Thyroid gland (tissue), 4 donors: ENCODE results near the gene FDX1. TPM values are rescaled to one million over a fixed set of nuclear protein-coding genes. Genes with fewer than 3 reads are reported as not detected.
"Not testable (repeated sequence)": the region's sequence is repeated elsewhere in the genome, so short reads cannot be mapped to it uniquely, and the experiment has no call there.

Experiments used
- DNase-seq, 2 donors: peaks; one replicate each; pipeline ENCODE4 v3.0.0-alpha.2; 2019
- H3K27ac ChIP-seq, 3 donors: fragments of 200-600 bp; sonication (generic); 1 replicate in 2 of 3; 2 replicates in 1 of 3; pipeline ENCODE4 v1.5.1; 2016 to 2019; ENCODE audit warnings: mild to moderate bottlenecking in 1 of 3, moderate library complexity in 1 of 3
- H3K27me3 ChIP-seq: fragments of 200-600 bp; sonication (generic); one replicate; pipeline ENCODE4 v1.5.1; 2019
- H3K36me3 ChIP-seq, 2 donors: fragments of 200-600 bp; sonication (generic); one replicate each; pipeline ENCODE4 v1.5.1; 2016 to 2019
- H3K4me1 ChIP-seq, 2 donors: fragments of 200-600 bp; sonication (generic); one replicate each; pipeline ENCODE4 v1.5.1; 2017 to 2019
- H3K4me3 ChIP-seq, 3 donors: fragments of 200-600 bp; sonication (generic); replicated peaks in 1 of 3; 1 replicate in 2 of 3; 2 replicates in 1 of 3; pipeline ENCODE4 v1.5.1; 2016; ENCODE audit warnings: mild to moderate bottlenecking in 1 of 3
- H3K9me3 ChIP-seq: fragments of 200-600 bp; sonication (generic); one replicate; pipeline ENCODE4 v1.5.1; 2017
- CTCF ChIP-seq, 6 experiments: fragments of 200-600 bp in 3 of 6; fragments of 450-650 bp in 3 of 6; sonication (generic) in 3 of 6; IDR thresholded peaks; one replicate each; pipeline ENCODE4 v1.5.1; 2016 to 2019; ENCODE audit warnings: antibody characterized with exemption in 6 of 6, mild to moderate bottlenecking in 2 of 6, inconsistent platforms in 1 of 6, moderate library complexity in 1 of 6
- POLR2A ChIP-seq, 2 donors: fragments of 450-650 bp; IDR thresholded peaks; one replicate each; pipeline ENCODE4 v1.6.1; 2017; ENCODE audit warnings: antibody characterized with exemption in 2 of 2, mild to moderate bottlenecking in 2 of 2, moderate library complexity in 1 of 2
- WGBS, 2 donors: methylation state at CpG; one replicate each; pipeline ENCODE4 v1.1.5; 2017; 5-methylcytosine and 5-hydroxymethylcytosine counted together
- intact Hi-C: fragments of 100-400 bp; cut with DNase I; formaldehyde crosslinking; loops from one replicate; pipeline ENCODE4 v1.15.1; 2023
- total RNA-seq, 4 donors: library from RNA; depleted of rRNA; stranded (reverse); fragments of >200 nt; gene quantifications; one replicate each; pipeline ENCODE4 v1.2.3, GENCODE V29; 2016

FDX1 gene
- total RNA-seq, 4 donors from 2014 or later = 28.9 to 58.5 (median 39.6) TPM

GRCh38 chr11:110407315-110407714 is 22.4 kb upstream of the FDX1 start:
- no peak for DNase-seq
- Histone ChIP-seq H3K36me3 (no peaks in the 10 kb centered on the region), H3K27ac (no peak overlapping the region), H3K9me3 (no peaks in the 10 kb centered on the region), H3K4me3 (no peak overlapping the region), H3K27me3 (no peaks in the 10 kb centered on the region), H3K4me1 (no peaks in the 10 kb centered on the region)
- no peak for TF ChIP-seq POLR2A (IDR thresholded peaks at IDR 0.05)
- TF ChIP-seq CTCF (IDR thresholded peaks at IDR 0.05) = no peak
- WGBS, 2 donors = 90 to 94% methylated on average over 5 of the region's 5 CpGs
- intact Hi-C loops = no loop called here

GRCh38 chr11:110409174-110409573 is 20.6 kb upstream of the FDX1 start:
- DNase-seq = no peak
- intact Hi-C loops = no loop called here
- 10 to 26% methylated on average over 3 of the region's 3 CpGs for WGBS, 2 donors
- no peaks in the 10 kb centered on the region for H3K9me3 ChIP-seq
- no peaks in the 10 kb centered on the region for H3K36me3 ChIP-seq
- no peak overlapping the region for H3K4me3 ChIP-seq
- no peak overlapping the region for H3K27ac ChIP-seq
- TF ChIP-seq CTCF (IDR thresholded peaks at IDR 0.05) = no peak
- TF ChIP-seq POLR2A (IDR thresholded peaks at IDR 0.05) = no peak
- no peaks in the 10 kb centered on the region for H3K27me3 ChIP-seq
- no peaks in the 10 kb centered on the region for H3K4me1 ChIP-seq

GRCh38 chr11:110410651-110411050 is 19.1 kb upstream of the FDX1 start:
- Histone ChIP-seq H3K9me3 (no peaks in the 10 kb centered on the region), H3K27me3 (no peaks in the 10 kb centered on the region), H3K4me1 (no peaks in the 10 kb centered on the region), H3K36me3 (no peaks in the 10 kb centered on the region), H3K27ac (no peak overlapping the region), H3K4me3 (no peak overlapping the region)
- intact Hi-C loops = no loop called here
- TF ChIP-seq CTCF (IDR thresholded peaks at IDR 0.05) = no peak
- TF ChIP-seq POLR2A (IDR thresholded peaks at IDR 0.05) = no peak
- 95 to 96% methylated on average over 1 of the region's 1 CpG for WGBS, 2 donors
- no peak for DNase-seq

GRCh38 chr11:110415081-110415480 is 14.7 kb upstream of the FDX1 start:
- 98% methylated on average over 2 of the region's 2 CpGs for WGBS, 2 donors
- Histone ChIP-seq H3K27me3 (no peaks in the 10 kb centered on the region), H3K27ac (no peak overlapping the region), H3K4me1 (no peaks in the 10 kb centered on the region), H3K9me3 (no peaks in the 10 kb centered on the region), H3K4me3 (no peak overlapping the region), H3K36me3 (no peaks in the 10 kb centered on the region)
- intact Hi-C loops = no loop called here
- no peak for DNase-seq
- TF ChIP-seq POLR2A (IDR thresholded peaks at IDR 0.05) (no peak), CTCF (IDR thresholded peaks at IDR 0.05) (no peak)

- H3K4me1 ChIP-seq, DNase-seq, intact Hi-C loops, H3K4me3 ChIP-seq, H3K9me3 ChIP-seq, H3K27me3 ChIP-seq, H3K27ac ChIP-seq, H3K36me3 ChIP-seq: not testable (repeated sequence)
- 92 to 94% methylated on average over 6 of the region's 6 CpGs for WGBS, 2 donors
These were observed 8.1 kb upstream of the FDX1 start for GRCh38 chr11:110421658-110422057.

- Histone ChIP-seq H3K27ac (no peak overlapping the region), H3K4me3 (no peak overlapping the region), H3K4me1 (no peaks in the 10 kb centered on the region), H3K36me3 (no peaks in the 10 kb centered on the region), H3K9me3 (no peaks in the 10 kb centered on the region), H3K27me3 (no peaks in the 10 kb centered on the region)
- intact Hi-C loops = no loop called here
- WGBS, 2 donors = 91 to 100% methylated on average over 2 of the region's 2 CpGs
- no peak for DNase-seq
- no peak for TF ChIP-seq CTCF (IDR thresholded peaks at IDR 0.05)
- no peak for TF ChIP-seq POLR2A (IDR thresholded peaks at IDR 0.05)
These were observed 7.3 kb upstream of the FDX1 start for GRCh38 chr11:110422306-110422905.
